Adipocyte (in vitro differentiated cells): ENCODE results near the gene RFWD3.

Experiments used
- DNase-seq: peaks from one replicate; pipeline ENCODE4 v3.0.0-alpha.2; 2015; ENCODE audit warnings: low read depth
- H3K27me3 ChIP-seq: replicated peaks from 2 replicates; pipeline ENCODE4 v1.7.0; 2013; ENCODE audit warnings: mild to moderate bottlenecking, low read length, moderate library complexity; ENCODE audit not compliant: control insufficient read depth, insufficient read depth
- H3K36me3 ChIP-seq: 2 replicates; pipeline ENCODE4 v1.7.0; 2013; ENCODE audit warnings: low read length, mild to moderate bottlenecking, moderate library complexity; ENCODE audit not compliant: control insufficient read depth, insufficient read depth, severe bottlenecking
- H3K4me1 ChIP-seq: 2 replicates; pipeline ENCODE4 v1.7.0; 2013; ENCODE audit warnings: mild to moderate bottlenecking, low read length, moderate library complexity; ENCODE audit not compliant: control insufficient read depth, insufficient read depth
- H3K4me3 ChIP-seq: 2 replicates; pipeline ENCODE4 v1.7.0; 2013; ENCODE audit warnings: mild to moderate bottlenecking, low read length, moderate library complexity
- H3K9ac ChIP-seq: 2 replicates; pipeline ENCODE4 v1.7.0; 2013; ENCODE audit warnings: mild to moderate bottlenecking, low read length, moderate library complexity
- H3K9me3 ChIP-seq: 2 replicates; pipeline ENCODE4 v1.7.0; 2013; ENCODE audit warnings: mild to moderate bottlenecking, low read length, moderate library complexity; ENCODE audit not compliant: control insufficient read depth

RFWD3 gene

GRCh38 chr16:74608944-74609343, 57.7 kb downstream of the RFWD3 start:
- H3K27me3 ChIP-seq = no peaks in the 10 kb centered on the region
- peaks cover 33% of the 10 kb centered on the region for H3K4me1 ChIP-seq
- H3K9me3 ChIP-seq = no peaks in the 10 kb centered on the region
- H3K9ac ChIP-seq = no peak overlapping the region
- no peaks in the 10 kb centered on the region for H3K36me3 ChIP-seq
- no peak for DNase-seq
- H3K4me3 ChIP-seq = no peak overlapping the region

- Histone ChIP-seq H3K4me3 (no peak overlapping the region), H3K9ac (no peak overlapping the region), H3K9me3 (no peaks in the 10 kb centered on the region), H3K27me3 (no peaks in the 10 kb centered on the region), H3K4me1 (peaks cover 39% of the 10 kb centered on the region), H3K36me3 (no peaks in the 10 kb centered on the region)
- DNase-seq = no peak
These were observed 58.3 kb downstream of the RFWD3 start for GRCh38 chr16:74608381-74608780.

- Histone ChIP-seq H3K4me1 (peaks cover 42% of the 10 kb centered on the region), H3K27me3 (no peaks in the 10 kb centered on the region), H3K4me3 (peak overlapping the region; percentile 86), H3K36me3 (no peaks in the 10 kb centered on the region), H3K9me3 (no peaks in the 10 kb centered on the region), H3K9ac (peak overlapping the region; percentile 94)
- DNase-seq = no peak
These were observed 58.7 kb downstream of the RFWD3 start for GRCh38 chr16:74607962-74608356.

- no peaks in the 10 kb centered on the region for H3K9me3 ChIP-seq
- no peak for DNase-seq
- peak overlapping the region; percentile 86 for H3K4me3 ChIP-seq
- H3K9ac ChIP-seq = peak overlapping the region; percentile 94
- H3K4me1 ChIP-seq = peaks cover 39% of the 10 kb centered on the region
- H3K27me3 ChIP-seq = no peaks in the 10 kb centered on the region
- H3K36me3 ChIP-seq = no peaks in the 10 kb centered on the region
These were observed 59.2 kb downstream of the RFWD3 start for GRCh38 chr16:74607310-74607961.

- Histone ChIP-seq H3K9me3 (no peaks in the 10 kb centered on the region), H3K4me3 (peak within 1 kb of the TSS; percentile 86), H3K27me3 (no peaks in the 10 kb centered on the region), H3K9ac (peak within 1 kb of the TSS; percentile 94), H3K4me1 (peaks cover 38% of the 10 kb centered on the region), H3K36me3 (no peaks in the 10 kb centered on the region)
- DNase-seq = peak; percentile 98
These were observed 60.0 kb downstream of the RFWD3 start, which contains the start of gene GLG1 for GRCh38 chr16:74606521-74607309. TSS of gene GLG1 (minus strand) at chr16:74607114. CDS start at chr16:74607094, 20 bp downstream.

- DNase-seq = peak; percentile 59
- peak overlapping the region; percentile 94 for H3K9ac ChIP-seq
These were observed 60.7 kb downstream of the RFWD3 start for GRCh38 chr16:74605746-74606520.

GRCh38 chr16:74605332-74605731, 61.3 kb downstream of the RFWD3 start:
- Histone ChIP-seq H3K27me3 (no peaks in the 10 kb centered on the region), H3K9ac (peak overlapping the region; percentile 94), H3K4me1 (peaks cover 38% of the 10 kb centered on the region), H3K9me3 (no peaks in the 10 kb centered on the region), H3K4me3 (peak overlapping the region; percentile 86), H3K36me3 (no peaks in the 10 kb centered on the region)
- DNase-seq = peak; percentile 28

More at GRCh38 chr16:74605746-74606520, 60.7 kb downstream of the RFWD3 start:
- no peaks in the 10 kb centered on the region for H3K36me3 ChIP-seq
- peak overlapping the region; percentile 86 for H3K4me3 ChIP-seq
- no peaks in the 10 kb centered on the region for H3K9me3 ChIP-seq
- H3K4me1 ChIP-seq = peaks cover 38% of the 10 kb centered on the region
- no peaks in the 10 kb centered on the region for H3K27me3 ChIP-seq

- Histone ChIP-seq H3K36me3 (no peaks in the 10 kb centered on the region), H3K4me1 (peaks cover 38% of the 10 kb centered on the region), H3K9me3 (no peaks in the 10 kb centered on the region), H3K4me3 (peak overlapping the region; percentile 86), H3K9ac (no peak overlapping the region), H3K27me3 (no peaks in the 10 kb centered on the region)
- peak; percentile 14 for DNase-seq
These were observed 62.8 kb downstream of the RFWD3 start for GRCh38 chr16:74603848-74604247.

GRCh38 chr16:74601126-74601871, 65.4 kb downstream of the RFWD3 start:
- no peaks in the 10 kb centered on the region for H3K9me3 ChIP-seq
- peaks cover 26% of the 10 kb centered on the region for H3K4me1 ChIP-seq
- H3K4me3 ChIP-seq = no peak overlapping the region
- no peak overlapping the region for H3K9ac ChIP-seq
- H3K27me3 ChIP-seq = no peaks in the 10 kb centered on the region
- H3K36me3 ChIP-seq = no peaks in the 10 kb centered on the region
- no peak for DNase-seq

- Histone ChIP-seq H3K36me3 (no peaks in the 10 kb centered on the region), H3K9ac (no peak overlapping the region), H3K4me1 (peaks cover 6% of the 10 kb centered on the region), H3K4me3 (no peak overlapping the region), H3K27me3 (no peaks in the 10 kb centered on the region), H3K9me3 (no peaks in the 10 kb centered on the region)
- DNase-seq = no peak
These were observed 70.1 kb downstream of the RFWD3 start for GRCh38 chr16:74596586-74596985.
